HG03432 (cell line): ENCODE measurements around the gene TFEB.

Experiments used
- ATAC-seq: cut with Tn5 transposase; IDR thresholded peaks from one replicate; pipeline ENCODE4 v1.9.1; 2021; ENCODE audit warnings: mild to moderate bottlenecking, moderate library complexity; ENCODE audit not compliant: unreplicated experiment

The TFEB gene

DNA sequence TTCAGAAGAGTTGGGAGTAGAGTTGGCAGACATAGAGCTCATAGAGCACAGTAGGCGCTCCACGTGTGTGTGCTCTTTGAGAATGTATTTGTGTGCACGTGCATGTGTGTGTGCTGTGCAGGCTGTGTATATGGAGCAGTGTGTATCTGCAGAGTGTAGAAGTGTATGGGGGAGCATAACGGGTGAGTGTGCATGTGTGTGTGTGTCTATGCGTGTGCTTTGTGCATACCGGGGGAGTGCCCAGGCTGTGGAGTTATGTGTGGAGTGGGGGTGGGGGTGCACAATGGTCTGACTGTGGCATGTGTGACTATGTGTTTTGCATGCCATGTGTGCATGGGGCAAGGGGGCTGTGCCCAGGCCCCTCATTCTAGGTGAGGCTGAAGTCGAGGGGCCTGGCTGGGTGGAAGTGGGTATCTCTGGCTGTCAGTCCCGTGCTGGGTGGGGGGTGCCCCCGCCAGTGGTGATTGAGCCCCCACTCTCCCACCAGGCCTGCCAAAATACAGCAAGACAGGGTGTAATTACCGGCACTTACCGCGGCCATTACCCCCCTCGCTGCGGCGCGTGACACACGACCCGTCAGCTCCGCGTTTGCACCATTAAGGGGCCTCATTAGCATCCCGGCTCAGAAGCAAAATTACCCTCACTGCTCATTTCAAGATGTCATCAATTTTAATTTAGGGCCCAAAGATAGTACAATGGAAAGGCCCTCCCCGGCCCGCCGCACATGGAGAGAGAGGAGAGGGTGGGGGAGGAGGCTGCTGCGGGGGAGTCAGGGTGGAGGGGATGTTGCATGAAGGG is 58.1 kb downstream of the TFEB start:
- ATAC-seq = no peak

DNA sequence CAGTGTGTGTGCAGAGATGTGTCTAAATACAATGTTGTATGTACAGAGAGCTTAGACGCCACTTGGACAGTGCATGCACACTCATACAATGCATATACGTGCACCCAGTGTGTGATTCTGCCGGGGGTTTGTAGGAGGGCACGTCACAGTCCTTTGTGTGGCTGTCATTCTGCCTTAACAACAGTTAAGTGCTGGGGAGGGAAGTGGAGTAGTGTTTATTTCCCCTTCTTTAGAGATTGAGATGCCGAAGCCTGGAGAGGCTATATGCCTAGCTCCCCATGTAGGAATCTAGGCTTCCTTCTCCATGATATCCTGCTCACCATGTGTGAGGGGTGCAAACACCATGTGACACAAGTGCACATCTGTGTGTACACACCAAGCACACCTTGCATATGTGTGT is 59.0 kb downstream of the TFEB start:
- no peak for ATAC-seq

DNA sequence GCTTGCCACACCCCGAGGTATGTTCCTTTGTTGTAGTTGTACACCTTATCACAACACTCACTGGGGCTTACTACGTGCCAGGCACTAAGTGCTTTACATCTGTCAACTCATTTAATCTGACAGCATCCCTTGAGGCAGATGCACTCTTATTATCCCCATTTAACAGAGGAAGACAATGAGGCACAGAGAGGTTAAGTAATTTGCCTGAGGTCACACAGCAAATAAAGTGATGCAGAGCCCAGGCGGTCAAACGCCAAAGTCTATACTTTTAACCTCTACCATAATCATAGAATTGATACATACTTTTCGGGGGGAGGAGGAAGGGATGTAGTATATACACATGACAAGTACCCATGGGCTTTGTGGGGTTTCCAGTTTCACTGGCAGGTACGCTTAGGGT is 59.4 kb downstream of the TFEB start:
- no peak for ATAC-seq

DNA sequence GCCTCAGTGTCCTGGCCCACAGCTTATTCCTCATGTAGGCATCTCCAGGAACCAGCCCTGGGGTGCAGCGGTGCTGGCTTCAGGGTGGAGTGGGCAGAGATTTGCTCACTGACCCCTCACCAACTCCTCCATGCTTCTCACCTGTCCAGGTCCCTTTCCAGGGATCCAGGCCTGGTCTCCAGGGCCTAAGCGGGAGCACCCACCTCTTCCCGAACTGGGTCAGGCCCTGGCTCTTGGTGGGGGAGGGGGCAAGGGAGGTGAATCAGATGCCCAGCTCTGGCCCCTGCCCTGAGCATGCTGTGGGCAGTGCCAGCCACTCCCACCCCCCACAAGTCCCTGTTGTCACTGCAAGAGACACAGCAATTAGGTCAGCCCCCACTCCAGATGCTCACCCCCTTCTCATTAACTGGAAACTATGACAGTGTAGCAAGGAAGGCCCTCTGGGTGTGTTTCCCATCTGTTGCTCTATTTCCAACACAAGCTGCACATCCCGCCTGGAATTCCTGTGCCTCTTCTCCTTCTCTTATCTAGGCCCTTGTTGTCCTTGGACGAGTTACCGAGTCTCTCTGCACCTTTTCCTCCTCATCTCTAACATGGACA is 60.1 kb downstream of the TFEB start:
- ATAC-seq = no peak

DNA sequence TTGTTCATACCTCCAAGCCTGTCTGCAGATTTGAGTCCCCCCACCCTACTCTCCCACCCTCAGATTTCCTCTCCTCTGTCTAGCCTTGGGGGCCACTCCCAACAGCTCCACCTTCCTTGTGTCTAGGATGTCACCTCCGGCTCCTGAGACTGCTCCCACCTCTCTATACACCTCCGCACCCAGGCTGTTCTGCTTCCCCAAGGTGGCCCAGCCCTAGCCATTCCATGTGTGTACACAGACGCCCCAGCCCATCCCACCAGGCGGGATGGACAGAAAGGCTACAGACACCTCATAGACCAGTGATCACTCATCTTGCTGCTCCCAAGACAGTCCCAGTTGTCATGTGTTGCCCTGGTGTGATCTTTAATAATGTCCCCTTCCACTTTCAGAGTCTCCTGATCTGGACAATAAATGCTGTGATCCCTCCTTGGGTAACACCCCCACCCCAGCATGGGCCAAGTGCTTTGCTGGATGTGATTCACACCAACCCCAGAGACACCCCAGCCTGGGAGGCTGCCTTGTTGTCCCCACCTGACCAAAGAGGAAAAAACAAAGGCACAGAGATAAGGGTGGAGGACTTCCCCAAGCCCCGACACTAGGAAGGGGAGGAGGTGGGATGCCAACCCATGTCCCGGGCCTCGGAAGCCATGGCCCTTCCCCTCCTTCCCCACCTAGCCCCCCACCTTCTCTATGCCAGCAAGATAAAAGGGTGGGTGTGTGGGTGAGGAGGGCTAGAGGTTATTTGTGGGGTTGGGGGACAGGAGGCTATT is 61.0 kb downstream of the TFEB start:
- no peak for ATAC-seq

DNA sequence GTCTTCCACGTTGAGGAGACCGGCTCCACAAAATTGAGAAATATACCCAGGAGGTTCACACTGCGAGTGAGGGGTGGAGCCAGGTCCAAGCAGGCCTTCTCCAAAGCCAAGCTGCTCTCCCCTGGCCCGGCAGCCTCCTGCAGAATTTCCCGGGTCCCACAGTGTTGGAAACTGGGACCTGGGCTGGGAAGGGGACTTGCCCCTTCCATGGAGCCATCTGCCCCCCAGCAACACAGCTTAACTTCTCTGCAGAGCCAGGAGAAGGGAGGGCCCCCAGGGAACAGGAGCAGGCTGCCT is 61.8 kb downstream of the TFEB start:
- no peak for ATAC-seq

DNA sequence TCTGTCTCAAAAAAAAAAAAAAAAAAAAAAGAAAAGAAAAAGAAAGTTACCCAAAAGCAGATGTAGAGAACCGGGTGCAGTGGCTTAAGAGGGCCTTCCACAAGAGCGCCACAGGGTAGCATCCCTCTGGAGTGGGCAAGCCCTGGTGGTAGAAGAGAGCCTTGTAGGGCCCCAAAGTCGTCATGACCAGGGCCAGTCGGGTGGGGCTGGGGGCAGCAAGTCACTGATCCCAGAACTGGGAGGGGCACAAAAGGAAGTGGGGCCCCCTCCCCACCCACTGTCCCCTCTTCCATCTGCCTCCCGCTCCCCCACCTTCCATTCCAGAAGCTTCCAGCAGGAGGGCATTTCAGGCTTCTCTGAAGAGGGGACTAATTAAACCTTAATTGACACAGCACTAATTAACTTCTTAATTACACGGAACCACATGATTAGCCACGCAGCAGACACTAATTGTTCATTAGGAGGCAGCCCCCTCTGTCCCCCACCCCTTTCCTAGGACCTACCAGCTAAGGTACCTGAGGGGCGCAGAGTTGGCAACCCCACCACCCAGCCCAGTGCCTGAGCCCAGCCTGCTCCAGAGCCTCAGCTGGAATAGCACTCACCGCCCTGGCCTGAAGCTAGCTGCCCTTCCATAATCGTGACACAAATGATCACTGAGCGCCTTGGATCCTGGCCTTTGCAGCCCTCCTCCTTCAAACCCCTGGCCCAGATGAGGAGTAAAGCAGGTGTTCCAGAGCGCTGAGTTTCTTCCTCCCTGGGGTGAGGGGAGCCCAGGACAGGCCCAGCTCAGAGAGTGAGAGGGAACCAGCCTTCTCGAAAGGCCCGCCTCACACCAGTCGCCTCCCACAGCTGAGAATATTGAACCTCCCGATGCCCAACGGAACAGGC is 62.3 kb downstream of the TFEB start:
- ATAC-seq = no peak

DNA sequence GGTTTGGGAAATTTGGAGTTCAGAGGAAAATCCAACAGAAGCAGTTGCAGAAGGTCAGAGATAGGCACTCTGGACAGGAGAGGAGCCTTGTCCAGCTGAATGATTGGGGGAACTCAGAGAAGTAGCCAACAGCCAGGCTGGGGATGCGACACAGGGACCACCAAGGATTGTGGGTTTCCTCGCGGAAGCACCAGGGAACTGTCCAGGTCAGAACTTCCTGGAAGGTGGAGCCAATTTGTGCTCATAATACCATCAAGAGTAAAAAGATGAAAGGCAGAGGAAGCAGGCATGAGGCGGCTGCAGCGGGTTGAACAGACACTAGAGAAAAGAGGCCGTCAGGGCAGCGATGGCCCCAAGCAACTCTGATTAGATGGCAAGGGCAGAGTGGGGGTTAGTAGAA is 63.4 kb downstream of the TFEB start:
- ATAC-seq = no peak

DNA sequence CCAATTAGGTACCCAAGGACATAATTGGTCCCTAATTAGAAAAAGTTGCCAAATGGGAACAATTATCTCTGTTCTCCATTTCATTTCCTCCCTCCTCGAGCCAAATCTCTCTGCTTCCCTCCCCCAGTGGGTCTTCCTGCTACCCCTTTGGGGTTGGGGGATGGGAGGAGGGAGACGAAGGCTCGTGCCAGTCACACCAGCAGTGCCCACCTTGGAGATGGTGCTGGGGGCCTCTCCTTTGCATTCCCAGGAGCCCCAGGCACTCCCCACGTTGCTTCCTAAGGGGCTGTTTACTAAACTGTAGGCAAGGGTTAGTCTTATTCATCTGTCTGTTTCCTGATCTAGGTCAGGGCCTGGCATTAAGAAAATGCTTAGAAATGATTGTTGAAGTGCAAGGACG is 64.0 kb downstream of the TFEB start:
- ATAC-seq = no peak

DNA sequence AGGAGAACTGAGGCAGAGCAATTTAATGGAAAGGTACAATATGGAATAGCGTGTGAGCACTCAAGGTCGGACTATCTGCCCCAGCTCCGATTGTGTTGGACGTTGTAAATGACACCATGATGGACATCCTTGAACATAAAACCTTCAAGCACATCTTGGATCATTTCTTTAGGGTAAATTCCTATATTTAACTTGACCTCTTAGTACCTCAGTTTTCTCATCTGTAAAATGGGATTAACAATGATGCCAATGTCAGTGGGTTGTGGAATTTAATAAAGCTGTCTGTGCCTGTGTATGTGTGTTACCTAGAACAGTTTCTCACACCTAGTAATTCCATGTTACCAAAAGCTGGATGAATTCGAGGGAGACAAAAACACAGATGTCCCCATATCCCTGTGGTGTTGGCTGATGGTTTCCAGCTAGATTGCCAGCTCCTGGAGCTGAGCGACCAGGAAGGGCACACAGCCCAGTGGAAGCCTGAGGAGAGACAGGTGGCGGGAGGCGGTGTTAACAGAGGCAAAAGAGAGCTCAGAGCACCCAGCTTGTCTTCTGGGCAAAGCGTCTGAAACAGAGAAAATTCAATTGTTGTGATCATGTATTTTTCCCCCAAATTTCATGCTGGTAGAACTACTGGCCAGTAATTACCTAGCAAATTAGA is 64.6 kb downstream of the TFEB start:
- ATAC-seq = no peak

DNA sequence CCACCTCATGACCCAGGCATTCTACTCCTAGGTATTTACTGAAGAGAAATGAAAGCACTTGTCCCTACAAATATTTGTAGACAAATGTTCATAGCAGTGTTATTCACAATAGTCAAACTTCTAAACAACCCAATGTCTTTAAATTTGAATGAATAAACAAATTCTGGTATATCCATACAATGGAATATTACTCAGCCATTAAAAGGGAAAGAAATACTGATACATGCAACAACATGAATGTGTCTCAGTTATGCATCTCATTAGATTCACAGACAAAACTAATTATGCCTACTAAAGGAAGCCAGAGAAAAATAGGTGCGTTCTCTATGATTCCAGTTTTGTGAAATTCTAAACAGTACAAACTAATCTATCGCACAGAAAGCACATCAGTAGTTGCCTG is 66.4 kb downstream of the TFEB start:
- ATAC-seq = no peak

DNA sequence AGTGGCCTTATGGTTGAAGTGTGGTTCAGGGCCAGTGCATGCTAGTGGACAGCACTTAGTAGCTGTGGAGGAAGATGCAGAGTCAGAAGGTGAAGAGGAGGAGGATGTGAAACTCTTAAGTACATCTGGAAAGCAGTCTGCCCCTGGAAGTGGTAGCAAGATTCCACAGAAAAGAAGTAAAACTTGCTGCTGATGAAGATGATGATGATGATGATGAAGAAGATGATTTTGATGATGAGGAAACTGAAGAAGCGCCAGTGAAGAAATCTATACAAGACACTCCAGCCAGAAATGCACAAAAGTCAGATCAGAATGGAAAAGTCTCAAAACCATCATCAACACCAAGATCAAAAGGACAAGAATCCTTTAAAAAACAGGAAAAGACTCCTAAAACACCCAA is 68.2 kb downstream of the TFEB start:
- no peak for ATAC-seq

DNA sequence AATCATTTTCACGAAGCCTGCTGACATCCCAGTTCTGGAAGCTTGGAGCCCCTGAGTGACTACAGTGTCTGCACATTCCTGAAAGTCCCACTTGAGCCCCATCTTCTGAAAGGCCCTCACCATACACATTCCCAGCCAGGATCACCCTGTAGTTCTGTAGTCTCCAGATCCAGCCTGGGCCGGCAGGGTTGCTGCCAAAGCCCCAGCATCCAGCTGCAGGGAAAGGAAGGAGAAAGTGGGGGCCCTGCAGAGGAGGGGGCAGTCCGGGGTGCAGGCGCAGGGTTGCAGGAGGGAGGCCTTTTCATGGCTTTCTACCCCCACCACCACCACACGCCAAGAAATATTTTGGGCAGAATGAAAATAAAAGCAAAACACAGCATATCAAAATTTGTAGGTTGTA is 71.1 kb downstream of the TFEB start:
- no peak for ATAC-seq

DNA sequence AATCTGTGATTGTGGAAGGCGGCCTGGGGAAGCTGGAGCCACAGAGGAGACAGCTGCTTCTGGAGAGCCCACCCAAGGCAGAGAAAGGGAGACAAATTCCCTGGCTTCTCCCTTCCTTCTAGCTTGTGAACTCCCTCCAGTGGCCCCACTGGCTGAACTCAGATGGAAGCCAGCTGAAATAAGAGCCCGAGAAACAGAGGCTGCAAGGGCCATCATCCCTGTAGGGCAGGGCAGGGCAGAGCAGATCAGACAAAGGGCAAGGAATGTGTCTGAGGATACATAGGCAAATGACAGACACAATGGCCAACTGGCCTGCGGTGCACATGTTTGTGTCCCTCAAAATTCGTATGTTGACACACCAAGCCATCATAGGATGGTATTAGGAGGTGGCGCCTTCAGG is 71.8 kb downstream of the TFEB start:
- ATAC-seq = no peak

DNA sequence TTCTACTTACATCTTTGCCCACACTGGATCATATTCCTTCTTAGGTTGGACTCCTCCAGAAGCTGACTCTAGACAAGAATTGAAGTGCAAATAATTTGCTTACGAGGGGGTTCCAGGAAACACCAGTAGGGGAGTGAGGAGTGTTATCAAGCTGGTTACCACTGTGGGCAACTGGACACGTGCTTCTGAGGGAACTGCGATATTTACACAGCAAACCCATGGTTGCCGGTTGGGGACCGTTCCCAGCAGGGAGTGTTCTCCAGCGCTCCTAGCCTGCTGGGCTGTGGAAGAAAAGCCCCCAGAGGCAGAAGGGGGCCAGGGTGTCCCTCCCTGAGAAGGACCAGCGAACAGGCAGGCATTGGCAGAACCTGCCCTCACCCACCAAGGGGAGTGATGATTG is 75.5 kb downstream of the TFEB start:
- no peak for ATAC-seq

DNA sequence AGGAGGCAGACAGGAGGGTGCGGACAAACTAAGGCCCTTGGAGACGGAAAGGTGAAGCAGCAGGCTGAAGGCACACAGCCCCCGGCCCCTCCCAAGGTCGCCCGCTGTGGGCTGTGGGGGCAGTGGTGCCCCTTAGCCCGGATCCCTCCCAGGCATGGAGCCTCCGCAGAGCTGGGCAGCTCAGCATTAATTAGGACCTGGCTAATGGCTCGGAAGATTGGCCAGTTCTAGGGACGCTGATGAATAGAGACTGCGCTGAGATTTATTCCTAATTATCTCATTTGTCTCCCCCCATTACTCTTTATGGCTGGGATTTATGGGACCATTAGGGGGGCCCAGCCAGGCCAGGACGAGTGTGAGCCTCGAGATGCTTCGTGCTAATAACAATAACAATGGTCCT is 76.8 kb downstream of the TFEB start:
- no peak for ATAC-seq

DNA sequence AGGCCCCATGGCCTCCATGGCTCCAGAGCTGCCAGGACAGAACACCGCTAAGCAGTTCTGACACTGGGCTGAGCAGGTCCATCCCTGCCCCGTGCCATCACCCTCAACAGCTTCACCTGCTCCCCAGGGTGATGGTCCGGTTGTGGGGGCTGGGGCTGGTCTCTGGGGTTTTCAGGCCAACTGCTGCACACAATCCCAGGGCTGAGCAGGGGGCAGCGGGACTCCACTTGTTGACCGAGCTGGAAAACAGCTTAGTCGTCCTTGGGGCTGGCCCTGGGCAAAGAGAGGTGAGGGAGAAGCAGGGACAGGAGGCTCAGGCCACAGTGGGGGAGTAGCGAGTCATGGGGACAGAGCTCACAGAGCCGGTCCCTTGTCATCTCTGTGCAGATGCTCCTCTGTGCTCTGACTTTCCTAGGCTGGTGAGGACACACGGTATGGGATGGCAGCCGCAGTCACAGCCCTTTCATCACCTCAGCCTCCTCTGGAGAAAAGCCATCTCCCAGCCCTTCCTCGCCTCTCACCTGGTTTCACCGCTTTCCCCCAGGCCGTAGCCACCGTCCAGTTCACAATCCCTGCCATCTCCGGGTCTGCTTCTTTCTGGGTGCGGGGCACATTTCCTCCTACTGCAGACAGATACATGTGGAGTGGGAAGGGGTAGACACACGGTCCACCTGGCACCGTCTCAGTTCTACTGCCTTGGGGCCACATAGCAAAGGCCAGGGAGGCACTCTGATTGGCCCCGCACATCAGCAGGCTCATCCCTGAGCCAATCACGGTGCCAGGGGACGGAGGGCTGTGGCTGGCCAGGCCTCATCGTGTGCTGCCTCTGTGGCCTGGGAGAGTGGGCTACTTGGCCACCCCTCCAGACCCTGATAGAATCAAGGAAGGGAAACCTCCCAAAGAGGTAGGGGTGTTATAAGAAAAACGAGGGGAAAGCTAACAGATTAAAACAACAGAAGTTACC is 78.0 kb downstream of the TFEB start:
- no peak for ATAC-seq

DNA sequence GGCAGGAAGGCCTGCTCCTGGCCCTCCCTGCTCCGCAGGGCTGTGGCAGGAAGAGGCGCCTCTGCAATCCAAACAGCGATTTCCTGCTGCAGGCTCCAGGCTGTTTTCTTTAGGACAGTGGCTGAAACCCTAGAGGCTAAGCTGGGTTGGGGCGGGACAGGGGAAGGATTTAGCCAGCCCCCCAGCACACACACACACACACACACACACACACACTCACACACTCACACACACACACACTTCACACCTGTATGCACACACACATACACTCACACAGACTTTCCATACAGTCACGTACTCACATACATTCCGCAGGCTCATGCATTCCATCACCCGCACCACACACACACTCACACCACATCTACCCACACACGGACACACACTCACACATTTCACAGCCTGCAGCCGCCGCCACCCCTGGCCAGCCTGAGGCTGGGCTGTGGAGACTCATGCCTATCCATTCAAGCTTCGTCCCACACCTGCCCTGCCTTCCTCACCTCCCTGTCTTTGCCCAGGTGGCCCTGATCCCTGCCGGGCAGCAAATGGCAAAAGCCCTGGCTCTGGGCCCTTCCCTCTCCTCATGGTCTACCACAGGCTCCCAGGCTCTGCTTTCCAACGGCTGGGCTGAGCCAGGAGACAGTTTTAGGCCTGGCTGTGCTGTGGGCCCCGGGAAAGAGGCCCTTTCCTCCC is 79.3 kb downstream of the TFEB start:
- ATAC-seq = no peak

DNA sequence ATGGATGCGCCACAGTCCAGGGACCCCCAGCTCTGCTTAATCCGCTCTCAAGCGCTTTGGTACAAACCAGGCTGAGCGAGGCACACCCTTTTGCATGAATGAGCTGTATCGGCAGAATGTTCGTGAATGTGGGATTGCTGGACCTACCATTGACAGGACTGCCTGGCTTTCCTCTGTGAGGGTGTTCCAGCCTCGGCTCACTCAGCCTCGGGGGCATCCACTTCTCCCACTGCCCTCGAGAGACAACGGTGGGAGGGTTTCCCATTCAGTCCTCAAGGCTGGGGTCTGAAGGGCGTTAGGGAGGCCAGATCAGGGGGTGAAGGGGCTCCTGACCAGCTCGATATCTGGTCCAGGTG is 79.8 kb downstream of the TFEB start:
- no peak for ATAC-seq
